ENCODE data around the gene MYCBP2.
"Not testable (repeated sequence)": the region's sequence is repeated elsewhere in the genome, so short reads cannot be mapped to it uniquely, and the experiment has no call there.

The MYCBP2 gene

DNA sequence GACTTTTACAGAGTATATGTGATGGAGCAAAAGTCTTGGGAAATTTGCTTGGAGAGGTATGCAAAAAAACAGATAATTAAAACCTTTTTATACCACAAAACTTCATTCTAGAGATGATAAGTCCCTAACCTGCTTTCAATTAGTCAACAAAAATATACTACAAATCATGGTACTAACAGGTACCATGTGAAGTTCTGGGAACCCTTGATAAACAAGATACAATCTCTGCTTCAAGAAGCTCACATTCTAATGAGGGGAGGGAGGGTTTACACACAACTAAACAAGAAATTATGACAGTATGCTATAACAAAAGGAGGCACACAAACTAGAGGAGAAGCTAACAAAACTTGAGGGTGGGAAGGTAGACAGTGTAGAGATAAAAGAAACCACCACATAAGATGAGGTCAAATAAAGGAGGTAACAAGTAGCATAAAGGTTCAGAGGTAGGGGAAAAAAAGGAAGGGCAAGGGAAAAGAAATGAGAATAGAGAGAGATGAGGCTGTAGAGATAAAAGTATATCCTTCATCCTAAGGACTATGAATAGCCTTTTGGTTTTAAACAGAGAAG is 91.4 kb downstream of the MYCBP2 start:
- Histone ChIP-seq H3K27me3 (ENCODE audit: control insufficient read depth in 1 of 2, insufficient read depth in 2 of 2, low read length in 2 of 2) (no peaks in the 10 kb centered on the region), H3K9me3 (ENCODE audit: low read length) (no peaks in the 10 kb centered on the region), H3K36me3 (ENCODE audit: insufficient read depth, low read length) (no peaks in the 10 kb centered on the region), H3K27ac (ENCODE audit: low read depth, low read length) (no peak overlapping the region), H3K9ac (ENCODE audit: low read length) (no peak overlapping the region), H3K4me3 (ENCODE audit: low read depth in 1 of 2, low read length in 2 of 2) (no peak overlapping the region), H3K4me1 (ENCODE audit: insufficient read depth, low read length) (no peaks in the 10 kb centered on the region)

DNA sequence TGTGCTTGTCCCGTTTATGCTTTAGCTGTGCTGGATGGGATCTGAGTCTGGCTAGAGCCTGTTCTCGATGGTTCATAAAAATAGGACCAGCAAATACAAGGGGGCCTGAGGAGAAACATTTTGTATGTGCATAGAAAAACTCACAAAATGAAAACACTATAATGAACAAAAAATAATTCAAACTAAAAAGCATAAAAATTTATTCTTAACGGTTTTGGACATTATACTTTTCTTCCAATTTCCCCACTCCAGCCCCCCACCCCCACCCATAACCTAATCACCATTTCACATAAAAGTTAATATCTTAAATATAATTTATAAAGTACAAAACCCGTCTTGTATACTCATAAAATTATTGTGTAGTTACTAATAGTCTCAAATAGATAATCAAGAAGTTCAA is 93.7 kb downstream of the MYCBP2 start:
- Histone ChIP-seq H3K27ac (ENCODE audit: low read depth, low read length) (no peak overlapping the region), H3K9me3 (ENCODE audit: low read length) (no peaks in the 10 kb centered on the region), H3K4me1 (ENCODE audit: insufficient read depth, low read length) (no peaks in the 10 kb centered on the region), H3K4me3 (ENCODE audit: low read depth in 1 of 2, low read length in 2 of 2) (no peak overlapping the region), H3K36me3 (ENCODE audit: insufficient read depth, low read length) (no peaks in the 10 kb centered on the region), H3K9ac (ENCODE audit: low read length) (no peak overlapping the region), H3K27me3 (ENCODE audit: control insufficient read depth in 1 of 2, insufficient read depth in 2 of 2, low read length in 2 of 2) (no peaks in the 10 kb centered on the region)

DNA sequence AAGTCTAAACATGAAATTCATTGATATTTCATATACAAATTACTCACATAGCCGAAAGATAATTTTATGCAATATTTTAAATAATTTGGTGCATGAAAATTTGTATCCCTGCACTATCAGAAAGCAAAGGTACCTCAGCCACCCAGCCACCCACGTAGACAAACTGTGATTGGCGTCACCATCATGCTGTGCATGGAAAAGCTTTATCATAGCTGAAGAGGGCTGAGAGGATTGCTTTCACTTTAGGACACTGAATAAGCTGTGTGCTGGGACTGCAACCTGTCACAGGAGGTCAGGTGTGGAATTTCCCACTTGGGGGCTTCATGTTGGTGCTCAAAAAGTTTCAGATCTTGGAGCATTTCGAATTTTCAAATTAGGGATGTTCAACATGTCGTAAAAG is 96.3 kb downstream of the MYCBP2 start:
- Histone ChIP-seq H3K9ac (ENCODE audit: low read length) (no peak overlapping the region), H3K9me3 (ENCODE audit: low read length) (no peaks in the 10 kb centered on the region), H3K4me1 (ENCODE audit: insufficient read depth, low read length) (no peaks in the 10 kb centered on the region), H3K27me3 (ENCODE audit: control insufficient read depth in 1 of 2, insufficient read depth in 2 of 2, low read length in 2 of 2) (no peaks in the 10 kb centered on the region), H3K27ac (ENCODE audit: low read depth, low read length) (no peak overlapping the region), H3K4me3 (ENCODE audit: low read depth in 1 of 2, low read length in 2 of 2) (no peak overlapping the region), H3K36me3 (ENCODE audit: insufficient read depth, low read length) (no peaks in the 10 kb centered on the region)

DNA sequence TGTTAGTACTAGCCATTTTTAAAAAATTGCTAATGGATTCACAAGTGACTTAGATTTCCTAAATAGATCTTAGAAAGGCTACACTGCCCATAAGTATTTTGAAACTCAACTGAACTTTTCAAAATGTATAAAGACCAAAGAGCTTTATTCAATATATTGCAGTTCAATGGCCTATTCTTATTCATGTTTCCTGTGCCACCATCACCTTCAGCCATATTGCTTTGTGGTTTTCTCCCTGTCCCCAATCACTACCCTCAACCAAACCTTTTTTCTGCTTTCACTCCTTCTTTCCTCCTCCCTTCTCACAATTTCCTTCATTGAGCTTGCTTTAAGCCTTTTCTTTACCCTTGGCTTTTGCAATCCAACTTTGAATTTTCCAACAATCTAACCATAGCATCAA is 100.9 kb downstream of the MYCBP2 start:
- H3K27me3 ChIP-seq (ENCODE audit: control insufficient read depth in 1 of 2, insufficient read depth in 2 of 2, low read length in 2 of 2) = no peaks in the 10 kb centered on the region
- H3K4me1 ChIP-seq (ENCODE audit: insufficient read depth, low read length) = no peaks in the 10 kb centered on the region
- H3K9ac ChIP-seq (ENCODE audit: low read length) = no peak overlapping the region
- no peaks in the 10 kb centered on the region for H3K9me3 ChIP-seq (ENCODE audit: low read length)
- H3K27ac ChIP-seq (ENCODE audit: low read depth, low read length) = no peak overlapping the region
- no peak overlapping the region for H3K4me3 ChIP-seq (ENCODE audit: low read depth in 1 of 2, low read length in 2 of 2)
- H3K36me3 ChIP-seq (ENCODE audit: insufficient read depth, low read length) = peaks cover 5% of the 10 kb centered on the region

DNA sequence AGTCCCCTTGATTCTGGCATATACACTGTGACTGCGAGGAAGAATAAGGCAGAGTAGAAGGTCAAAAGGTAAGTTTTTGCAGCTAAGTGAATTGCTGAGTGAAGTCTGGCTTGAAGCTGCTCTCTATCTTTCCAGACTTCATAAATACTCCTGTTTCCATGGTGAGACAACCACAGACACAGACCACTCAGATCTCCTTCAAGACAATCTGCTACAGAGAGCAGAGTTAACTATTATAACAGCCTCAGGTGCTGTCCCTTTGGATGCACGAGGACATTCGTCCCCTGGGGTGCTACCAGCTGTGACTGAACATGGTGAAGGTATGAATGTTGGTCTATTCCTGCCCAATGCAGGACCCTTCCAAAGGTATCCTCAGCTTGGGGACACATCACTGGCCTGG is 104.0 kb downstream of the MYCBP2 start:
- Histone ChIP-seq H3K4me1 (ENCODE audit: insufficient read depth, low read length) (no peaks in the 10 kb centered on the region), H3K36me3 (ENCODE audit: insufficient read depth, low read length) (peaks cover 11% of the 10 kb centered on the region), H3K27ac (ENCODE audit: low read depth, low read length) (no peak overlapping the region), H3K9ac (ENCODE audit: low read length) (no peak overlapping the region), H3K27me3 (ENCODE audit: control insufficient read depth in 1 of 2, insufficient read depth in 2 of 2, low read length in 2 of 2) (no peaks in the 10 kb centered on the region), H3K4me3 (ENCODE audit: low read depth in 1 of 2, low read length in 2 of 2) (no peak overlapping the region), H3K9me3 (ENCODE audit: low read length) (no peaks in the 10 kb centered on the region)

DNA sequence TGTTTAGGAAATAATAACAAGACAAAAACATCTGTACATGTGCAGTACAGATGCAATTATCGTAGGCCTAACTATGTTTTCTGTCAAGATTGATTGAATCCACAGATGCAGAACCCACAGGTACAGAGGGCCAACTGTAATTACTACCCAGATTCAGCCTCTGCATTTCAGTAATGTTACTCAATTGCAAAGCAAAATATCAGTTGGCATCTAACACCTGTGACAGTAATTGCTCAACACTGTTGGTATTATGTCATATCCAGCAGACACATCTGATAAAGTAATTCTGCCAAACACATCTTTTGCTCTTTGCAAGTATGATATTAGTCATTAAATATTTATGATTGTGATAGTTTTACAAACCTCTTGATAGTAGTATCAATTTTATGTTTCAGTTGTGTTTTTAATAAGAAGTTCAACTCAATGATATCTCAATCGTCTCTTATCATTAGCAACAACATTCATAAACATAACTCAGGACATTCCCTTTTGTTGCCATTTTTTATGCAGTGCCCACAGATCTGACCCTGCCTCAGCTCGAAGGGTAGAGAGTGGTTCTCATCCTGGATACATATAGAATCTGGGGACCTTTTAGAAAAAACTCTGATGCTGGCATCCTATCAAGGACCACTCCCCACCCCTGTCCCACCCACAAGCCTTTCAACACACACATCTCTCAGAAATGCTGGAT is 104.7 kb downstream of the MYCBP2 start:
- Histone ChIP-seq H3K27me3 (ENCODE audit: control insufficient read depth in 1 of 2, insufficient read depth in 2 of 2, low read length in 2 of 2) (no peaks in the 10 kb centered on the region), H3K4me1 (ENCODE audit: insufficient read depth, low read length) (no peaks in the 10 kb centered on the region), H3K36me3 (ENCODE audit: insufficient read depth, low read length) (peaks cover 14% of the 10 kb centered on the region), H3K4me3 (ENCODE audit: low read depth in 1 of 2, low read length in 2 of 2) (no peak overlapping the region), H3K9ac (ENCODE audit: low read length) (no peak overlapping the region), H3K9me3 (ENCODE audit: low read length) (no peaks in the 10 kb centered on the region), H3K27ac (ENCODE audit: low read depth, low read length) (no peak overlapping the region)

DNA sequence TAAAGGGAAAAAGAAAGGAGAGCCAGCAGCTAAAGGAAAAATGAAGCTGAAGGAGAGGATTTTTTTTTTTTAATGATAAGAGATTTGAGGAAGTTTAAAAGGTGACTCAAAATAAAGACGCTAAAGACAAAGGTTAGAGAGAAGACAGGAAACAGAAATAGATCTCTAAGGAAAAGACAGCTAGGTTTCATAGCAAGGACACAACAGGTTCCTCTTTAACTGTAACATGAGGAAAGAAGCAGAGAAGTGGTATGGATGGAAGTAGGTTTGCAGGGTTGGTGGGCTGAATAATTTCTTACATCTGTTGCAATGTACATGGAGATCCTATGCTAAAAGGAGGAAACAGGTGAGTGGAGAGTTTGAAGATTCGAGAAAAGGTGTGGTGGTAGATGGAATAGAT is 107.5 kb downstream of the MYCBP2 start:
- Histone ChIP-seq H3K27me3 (ENCODE audit: control insufficient read depth in 1 of 2, insufficient read depth in 2 of 2, low read length in 2 of 2) (no peaks in the 10 kb centered on the region), H3K4me1 (ENCODE audit: insufficient read depth, low read length) (no peaks in the 10 kb centered on the region), H3K27ac (ENCODE audit: low read depth, low read length) (no peak overlapping the region), H3K9ac (ENCODE audit: low read length) (no peak overlapping the region), H3K9me3 (ENCODE audit: low read length) (no peaks in the 10 kb centered on the region), H3K4me3 (ENCODE audit: low read depth in 1 of 2, low read length in 2 of 2) (no peak overlapping the region), H3K36me3 (ENCODE audit: insufficient read depth, low read length) (peaks cover 30% of the 10 kb centered on the region)

DNA sequence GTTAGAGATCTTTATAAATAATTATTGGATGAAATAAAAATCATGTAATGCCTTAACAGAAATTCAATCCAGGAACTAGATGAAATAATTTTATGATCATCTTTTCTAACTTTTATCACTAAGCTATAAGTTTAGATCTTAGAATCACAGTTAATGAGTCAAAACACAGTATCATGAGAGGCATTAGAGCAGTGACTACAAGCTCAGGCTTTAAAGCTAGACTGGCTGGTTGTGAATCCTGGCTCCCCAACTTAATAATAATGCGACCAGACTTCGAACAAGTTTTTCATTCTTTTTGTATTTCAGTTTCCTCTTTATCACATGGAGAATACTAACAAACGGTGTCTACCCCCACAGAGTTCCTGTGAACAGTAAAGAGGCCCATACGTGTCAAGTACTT is 108.6 kb downstream of the MYCBP2 start:
- Histone ChIP-seq H3K4me1 (ENCODE audit: insufficient read depth, low read length) (no peaks in the 10 kb centered on the region), H3K36me3 (ENCODE audit: insufficient read depth, low read length) (peaks cover 25% of the 10 kb centered on the region), H3K9me3 (ENCODE audit: low read length) (no peaks in the 10 kb centered on the region), H3K27ac (ENCODE audit: low read depth, low read length) (no peak overlapping the region), H3K9ac (ENCODE audit: low read length) (no peak overlapping the region), H3K4me3 (ENCODE audit: low read depth in 1 of 2, low read length in 2 of 2) (no peak overlapping the region), H3K27me3 (ENCODE audit: control insufficient read depth in 1 of 2, insufficient read depth in 2 of 2, low read length in 2 of 2) (no peaks in the 10 kb centered on the region)

DNA sequence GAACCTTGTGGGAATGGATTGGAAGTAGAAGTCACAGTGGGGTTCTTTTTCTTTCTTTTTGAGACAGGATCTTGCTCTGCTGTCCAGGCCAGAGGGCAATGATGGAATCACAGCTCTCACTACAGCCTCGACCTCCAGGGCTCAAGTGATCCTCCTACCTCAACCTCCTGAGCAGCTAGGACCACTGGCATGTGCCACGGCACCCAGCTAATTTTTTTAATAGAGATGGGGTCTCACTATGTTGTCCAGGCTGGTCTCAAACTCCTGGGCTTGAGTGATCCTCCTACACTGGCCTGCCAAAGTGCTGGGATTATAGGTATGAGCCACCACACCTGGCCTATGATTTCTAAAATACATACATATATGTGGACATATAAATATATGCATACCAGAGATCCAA is 111.4 kb downstream of the MYCBP2 start:
- peaks cover 31% of the 10 kb centered on the region for H3K36me3 ChIP-seq (ENCODE audit: insufficient read depth, low read length)
- H3K27me3 ChIP-seq (ENCODE audit: control insufficient read depth in 1 of 2, insufficient read depth in 2 of 2, low read length in 2 of 2) = no peaks in the 10 kb centered on the region
- H3K4me3 ChIP-seq (ENCODE audit: low read depth in 1 of 2, low read length in 2 of 2) = no peak overlapping the region
- H3K27ac ChIP-seq (ENCODE audit: low read depth, low read length) = no peak overlapping the region
- H3K9me3 ChIP-seq (ENCODE audit: low read length) = no peaks in the 10 kb centered on the region
- no peak overlapping the region for H3K9ac ChIP-seq (ENCODE audit: low read length)
- no peaks in the 10 kb centered on the region for H3K4me1 ChIP-seq (ENCODE audit: insufficient read depth, low read length)

DNA sequence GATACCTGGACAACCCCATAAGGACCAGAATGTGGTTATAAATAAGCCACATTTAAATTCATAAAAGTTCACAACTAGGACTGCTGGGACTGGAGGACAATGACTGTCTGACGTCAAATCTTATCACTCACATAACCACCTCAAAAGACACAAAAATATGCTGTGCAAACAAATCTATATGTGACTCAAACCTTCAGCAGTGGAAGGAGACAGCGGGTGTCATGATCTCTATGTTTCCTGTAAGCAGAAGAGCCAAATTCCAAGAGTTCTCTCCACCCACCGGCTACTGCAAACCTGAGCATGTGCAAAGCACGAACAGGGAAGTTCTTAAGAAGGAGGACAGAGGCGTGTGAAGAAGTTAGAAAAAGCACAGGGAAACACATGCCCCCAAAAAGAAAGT is 113.2 kb downstream of the MYCBP2 start:
- Histone ChIP-seq H3K4me1 (ENCODE audit: insufficient read depth, low read length) (no peaks in the 10 kb centered on the region), H3K9ac (ENCODE audit: low read length) (no peak overlapping the region), H3K36me3 (ENCODE audit: insufficient read depth, low read length) (peaks cover 38% of the 10 kb centered on the region), H3K27me3 (ENCODE audit: control insufficient read depth in 1 of 2, insufficient read depth in 2 of 2, low read length in 2 of 2) (no peaks in the 10 kb centered on the region), H3K9me3 (ENCODE audit: low read length) (no peaks in the 10 kb centered on the region), H3K4me3 (ENCODE audit: low read depth in 1 of 2, low read length in 2 of 2) (no peak overlapping the region), H3K27ac (ENCODE audit: low read depth, low read length) (no peak overlapping the region)

DNA sequence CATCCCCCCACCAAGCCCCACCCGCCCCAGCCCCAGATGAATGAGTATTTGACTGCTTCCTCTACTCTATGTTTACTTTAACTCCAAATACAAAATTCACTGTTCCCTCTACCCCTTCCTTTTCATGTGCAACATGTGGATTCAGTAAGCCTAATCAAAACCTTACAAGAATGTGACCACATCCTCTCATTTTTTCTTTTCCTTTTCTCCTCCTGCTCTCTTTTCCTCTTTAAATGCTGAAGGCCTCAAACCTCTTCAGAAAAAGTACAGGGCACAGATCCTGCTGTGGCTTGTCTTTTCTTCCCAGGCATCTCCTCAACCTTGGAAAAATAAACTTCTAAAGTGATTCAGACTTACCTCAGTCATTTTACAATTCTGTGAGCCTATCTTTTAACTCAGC is 119.0 kb downstream of the MYCBP2 start:
- Histone ChIP-seq H3K9me3 (ENCODE audit: low read length) (no peaks in the 10 kb centered on the region), H3K36me3 (ENCODE audit: insufficient read depth, low read length) (peaks cover 24% of the 10 kb centered on the region), H3K9ac (ENCODE audit: low read length) (no peak overlapping the region), H3K4me1 (ENCODE audit: insufficient read depth, low read length) (no peaks in the 10 kb centered on the region), H3K4me3 (ENCODE audit: low read depth in 1 of 2, low read length in 2 of 2) (no peak overlapping the region), H3K27me3 (ENCODE audit: control insufficient read depth in 1 of 2, insufficient read depth in 2 of 2, low read length in 2 of 2) (no peaks in the 10 kb centered on the region), H3K27ac (ENCODE audit: low read depth, low read length) (no peak overlapping the region)

DNA sequence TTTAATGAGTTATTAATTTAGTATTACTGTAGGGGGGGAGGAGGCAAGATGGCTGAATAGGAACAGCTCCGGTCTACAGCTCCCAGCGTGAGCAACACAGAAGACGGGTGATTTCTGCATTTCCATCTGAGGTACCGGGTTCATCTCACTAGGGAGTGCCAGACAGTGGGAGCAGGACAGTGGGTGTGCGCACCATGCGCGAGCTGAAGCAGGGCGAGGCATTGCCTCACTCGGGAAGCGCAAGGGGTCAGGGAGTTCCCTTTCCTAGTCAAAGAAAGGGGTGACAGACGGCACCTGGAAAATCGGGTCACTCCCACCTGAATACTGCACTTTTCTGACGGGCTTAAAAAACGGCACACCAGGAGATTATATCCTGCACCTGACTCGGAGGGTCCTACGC is 127.9 kb downstream of the MYCBP2 start:
- not testable (repeated sequence) for H3K27ac ChIP-seq (ENCODE audit: low read depth, low read length); H3K9ac ChIP-seq (ENCODE audit: low read length); H3K4me3 ChIP-seq (ENCODE audit: low read depth in 1 of 2, low read length in 2 of 2); H3K27me3 ChIP-seq (ENCODE audit: control insufficient read depth in 1 of 2, insufficient read depth in 2 of 2, low read length in 2 of 2); H3K4me1 ChIP-seq (ENCODE audit: insufficient read depth, low read length); H3K9me3 ChIP-seq (ENCODE audit: low read length)
- H3K36me3 ChIP-seq (ENCODE audit: insufficient read depth, low read length) = peaks cover 10% of the 10 kb centered on the region
